Cardiac septum (tissue), 1 donor: ENCODE results near the gene PACS1. TPM values are rescaled to one million over a fixed set of nuclear protein-coding genes. Genes with fewer than 3 reads are reported as not detected.
"Not testable (repeated sequence)": the region's sequence is repeated elsewhere in the genome, so short reads cannot be mapped to it uniquely, and the experiment has no call there.

ENCODE experiments used
- DNase-seq: peaks from one replicate; pipeline ENCODE4 v3.0.0-alpha.2; 2020; ENCODE audit warnings: low spot score
- intact Hi-C: fragments of 100-400 bp; cut with DNase I; formaldehyde crosslinking; loops from one replicate; pipeline ENCODE4 v1.14.0; 2022
- long read RNA-seq: library from polyadenylated mRNA; unstranded; transcript quantifications from one replicate; pipeline ENCODE4 v2.0.0, GENCODE V29; 2021
- total RNA-seq: library from RNA; stranded (reverse); fragmentation: NEBNext Ultra II Directional; extraction: Animal tissue kit (Norgen Biotek cat#: 25700); gene quantifications from one replicate; pipeline ENCODE4 v1.2.1, GENCODE V29; 2021
- donor health status: DM: no; HTN: no; CAD: no.

PACS1 gene
- 115 TPM for total RNA-seq
- long read RNA-seq, full-length matches to known transcripts = 16 of 73 reads
- long read RNA-seq, partial matches to known transcripts = 40 of 73 reads
- long read RNA-seq, other reads (novel, unspliced or antisense) = 17 of 73 reads

DNA sequence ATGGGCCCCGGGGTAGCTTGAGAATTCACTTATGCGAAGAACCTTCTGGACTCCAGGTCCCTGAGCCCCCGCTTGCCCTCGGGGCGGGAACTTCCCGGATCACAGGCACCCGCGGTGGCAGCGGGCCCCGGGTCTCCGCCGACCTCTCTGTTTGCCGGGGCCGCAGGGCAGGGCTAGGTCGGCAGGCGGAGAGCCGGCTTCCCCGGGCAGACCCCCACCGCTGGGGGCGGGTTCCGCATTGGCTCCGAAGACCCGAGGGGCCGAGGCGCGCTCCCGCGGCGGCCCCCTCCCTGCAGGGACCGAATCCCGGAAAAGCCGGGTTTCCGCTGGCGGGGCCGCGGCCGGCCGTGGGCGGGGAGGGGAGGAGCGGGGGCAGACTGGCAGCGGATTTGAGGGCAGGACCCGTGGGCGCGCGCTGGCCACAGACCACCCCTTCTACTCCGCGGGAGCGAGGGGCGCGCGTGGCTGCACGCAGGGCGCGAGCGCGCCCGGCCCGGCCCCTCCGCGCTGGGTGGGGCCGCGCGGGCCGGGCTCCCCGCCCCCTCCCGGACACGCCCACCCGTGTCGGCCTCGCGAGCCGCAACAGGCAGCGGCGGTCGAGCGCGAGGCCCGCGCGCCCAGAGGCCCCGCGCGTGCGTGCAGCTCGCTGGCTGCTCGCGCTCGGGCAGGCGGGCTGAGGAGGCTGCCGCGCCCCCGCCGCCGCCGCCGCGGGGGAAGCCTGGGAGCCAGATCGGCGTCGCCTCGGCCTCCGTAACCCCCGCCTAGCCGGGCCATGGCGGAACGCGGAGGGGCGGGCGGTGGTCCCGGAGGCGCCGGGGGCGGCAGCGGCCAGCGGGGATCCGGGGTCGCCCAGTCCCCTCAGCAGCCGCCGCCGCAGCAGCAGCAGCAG is at the start of gene PACS1:
PACS1 (plus strand) TSS at position 558 of the 889 bp plus-strand sequence; CDS start at position 773, 215 bp downstream.
- intact Hi-C loops = no loop called here
- peak; percentile 93 for DNase-seq

- intact Hi-C loops = no loop called here
- DNase-seq = peak; percentile 82
These were observed 49.3 kb upstream of the PACS1 start for GRCh38 chr11:66020618-66021357.

- intact Hi-C loops = loop anchor here (2.0 kb wide), 1 partner anchor 34 kb away; no protein-coding TSS in a partner anchor
- DNase-seq = peak; percentile 87
These were observed 47.5 kb upstream of the PACS1 start for GRCh38 chr11:66022401-66023185.

DNA sequence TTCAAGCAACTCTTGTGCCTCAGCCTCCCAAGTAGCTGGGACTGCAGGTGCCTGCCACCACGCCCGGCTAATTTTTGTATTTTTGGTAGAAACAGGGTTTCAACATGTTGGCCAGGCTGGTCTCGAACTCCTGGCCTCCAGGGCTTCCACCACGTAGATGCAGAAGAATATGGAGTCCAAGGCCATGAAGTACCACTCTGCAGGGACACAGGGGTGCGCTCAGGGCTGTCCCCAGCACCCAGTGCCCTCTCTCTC is 47.0 kb upstream of the PACS1 start:
- not testable (repeated sequence) for DNase-seq
- intact Hi-C loops = loop anchor here (2.0 kb wide), 1 partner anchor 34 kb away; no protein-coding TSS in a partner anchor

- intact Hi-C loops = no loop called here
- DNase-seq = no peak
These were observed 44.0 kb upstream of the PACS1 start, which contains the start of gene CATSPER1 for GRCh38 chr11:66026017-66026529. Gene CATSPER1 (minus strand): TSS chr11:66026479. CDS start chr11:66026379, 100 bp downstream.

DNA sequence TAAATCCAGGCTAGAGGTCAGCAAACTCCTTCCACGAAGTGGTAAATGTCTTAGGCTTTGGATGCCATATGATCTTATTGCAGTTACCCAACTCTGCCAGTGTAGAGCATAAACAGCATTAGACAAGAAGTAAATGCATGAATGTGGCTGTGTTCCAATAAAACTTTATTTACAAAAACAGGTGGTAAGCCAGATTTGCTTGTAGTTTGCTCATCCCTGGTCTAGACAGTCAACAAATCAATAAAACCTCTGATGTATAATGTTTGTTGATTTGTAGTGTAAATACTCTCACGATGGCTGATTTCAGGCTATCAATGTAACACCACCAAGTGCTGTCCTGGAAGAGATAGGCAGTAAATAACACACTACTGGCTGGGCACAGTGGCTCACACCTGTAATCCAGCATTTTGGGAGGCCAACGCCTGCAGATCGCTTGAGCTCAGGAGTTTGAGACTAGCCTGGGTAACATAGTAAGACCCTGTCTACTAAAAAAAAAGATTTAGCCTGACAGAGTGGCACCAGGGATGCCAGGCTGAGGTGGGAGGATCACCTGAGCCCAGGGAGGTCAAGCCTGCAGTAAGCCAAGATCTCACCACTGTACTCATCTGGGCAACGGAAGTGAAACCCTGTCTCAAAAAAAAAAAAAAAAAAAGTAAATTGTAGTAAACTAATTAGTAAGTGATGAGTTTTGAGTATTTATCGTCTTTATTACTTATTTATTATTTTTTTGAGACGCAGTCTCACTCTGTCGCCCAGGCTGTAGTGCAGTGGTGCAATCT is 36.9 kb upstream of the PACS1 start:
- intact Hi-C loops = no loop called here
- no peak for DNase-seq

DNA sequence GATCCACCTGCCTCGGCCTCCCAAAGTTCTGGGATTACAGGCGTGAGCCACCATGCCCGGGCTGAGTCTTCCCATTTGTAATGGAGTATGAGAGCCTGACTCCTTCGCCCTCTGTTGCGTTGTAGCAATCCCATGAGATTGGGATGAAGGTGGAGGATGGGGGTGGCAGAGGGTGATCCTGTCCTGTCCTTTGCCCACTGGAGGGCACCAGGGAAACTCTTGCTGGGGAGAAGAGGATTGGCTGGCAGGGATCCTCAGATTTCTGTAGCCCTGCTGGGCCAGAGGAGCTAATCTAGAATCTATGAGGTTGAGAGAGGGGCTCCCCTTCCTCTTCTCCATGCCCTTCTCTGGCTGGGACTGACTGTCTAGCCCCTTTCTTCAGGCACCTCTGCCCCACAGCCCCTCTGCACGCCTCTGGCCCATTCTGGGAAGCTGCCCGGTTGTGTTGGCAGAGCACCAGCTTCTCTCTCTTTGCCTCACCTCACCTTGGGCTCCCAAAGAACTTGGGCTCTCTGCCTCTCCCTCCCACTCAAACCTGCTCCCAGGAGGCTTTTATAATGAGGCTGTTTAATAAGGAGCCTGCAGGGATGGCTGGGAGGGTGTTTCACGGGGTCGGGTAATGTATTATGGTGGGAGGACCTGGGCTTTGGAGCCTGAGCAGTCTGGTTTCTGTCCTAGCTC is 34.3 kb upstream of the PACS1 start:
- no peak for DNase-seq
- intact Hi-C loops = no loop called here

GRCh38 chr11:66036334-66036710 is 33.8 kb upstream of the PACS1 start:
- intact Hi-C loops = no loop called here
- DNase-seq = no peak

DNA sequence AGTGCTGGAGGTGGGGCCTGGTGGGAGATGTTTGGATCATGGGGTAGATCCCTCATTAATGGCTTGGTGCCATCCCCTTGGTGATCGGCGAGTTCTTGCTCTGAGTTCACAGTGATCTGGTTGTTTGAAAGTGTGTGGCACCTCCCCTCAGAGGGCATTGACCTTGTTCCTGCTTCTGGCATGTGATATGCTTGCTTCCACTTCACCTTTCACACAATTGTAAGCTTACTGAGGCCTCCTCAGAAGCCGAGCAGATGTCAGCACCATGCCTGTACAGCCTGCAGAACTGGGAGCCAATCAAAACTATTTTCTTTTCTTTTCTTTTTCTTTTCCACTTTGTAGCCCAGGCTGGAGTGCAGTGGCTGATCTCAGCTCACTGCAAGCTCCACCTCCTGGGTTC is 32.7 kb upstream of the PACS1 start:
- DNase-seq = no peak
- intact Hi-C loops = no loop called here

GRCh38 chr11:66039765-66040164 is 30.3 kb upstream of the PACS1 start:
- intact Hi-C loops = no loop called here
- DNase-seq = no peak

GRCh38 chr11:66042227-66042995 is 27.7 kb upstream of the PACS1 start:
- intact Hi-C loops = no loop called here
- DNase-seq = no peak

DNA sequence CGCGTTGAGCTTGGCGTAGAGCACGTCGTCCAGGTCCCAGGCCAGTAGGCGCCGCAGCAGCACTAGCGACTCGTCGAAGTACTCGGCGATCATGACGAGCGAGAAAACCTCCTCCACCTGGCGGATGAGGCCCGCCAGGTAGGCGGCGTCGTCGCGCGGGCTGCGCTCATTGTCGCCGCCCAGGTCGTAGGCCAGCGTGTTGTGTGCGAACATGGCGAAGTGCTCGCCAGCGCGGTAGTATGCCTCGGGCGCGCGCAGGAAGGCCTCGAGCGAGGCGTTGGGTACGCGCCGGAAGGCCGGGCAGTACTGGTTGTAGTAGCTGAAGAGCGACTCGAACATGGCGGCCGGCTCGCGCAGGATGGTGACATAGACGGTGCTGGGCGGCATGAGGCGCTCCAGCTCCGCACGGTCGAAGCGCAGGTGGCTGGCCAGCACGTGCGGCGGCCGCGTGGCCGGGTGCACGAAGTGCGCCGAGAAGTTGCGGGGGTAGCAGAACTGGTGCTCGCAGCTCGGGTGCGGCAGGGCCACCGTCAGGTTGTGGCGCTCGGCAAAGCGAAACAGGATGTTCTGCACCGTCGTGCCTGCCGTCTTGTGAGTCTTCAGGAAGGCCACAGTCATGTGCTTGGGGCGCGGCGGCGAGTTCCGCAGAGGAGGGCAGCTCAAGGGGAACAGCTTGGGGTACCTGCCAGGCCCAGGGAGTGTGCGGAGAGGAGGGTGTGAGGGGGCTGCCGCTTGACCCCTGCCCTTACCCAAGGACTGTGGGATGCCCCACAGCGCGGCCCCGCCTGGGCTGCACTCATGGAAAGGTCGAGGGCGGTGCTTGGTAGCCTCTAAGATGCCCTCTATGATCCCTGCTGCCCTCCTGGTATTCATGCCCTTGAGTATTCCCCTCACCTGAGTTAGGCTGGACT is 26.8 kb upstream of the PACS1 start:
- intact Hi-C loops = no loop called here
- no peak for DNase-seq

GRCh38 chr11:66044757-66045156 is 25.3 kb upstream of the PACS1 start:
- DNase-seq = no peak
- intact Hi-C loops = no loop called here

- intact Hi-C loops = no loop called here
- peak; percentile 88 for DNase-seq
These were observed 24.9 kb upstream of the PACS1 start for GRCh38 chr11:66045177-66045639.

DNA sequence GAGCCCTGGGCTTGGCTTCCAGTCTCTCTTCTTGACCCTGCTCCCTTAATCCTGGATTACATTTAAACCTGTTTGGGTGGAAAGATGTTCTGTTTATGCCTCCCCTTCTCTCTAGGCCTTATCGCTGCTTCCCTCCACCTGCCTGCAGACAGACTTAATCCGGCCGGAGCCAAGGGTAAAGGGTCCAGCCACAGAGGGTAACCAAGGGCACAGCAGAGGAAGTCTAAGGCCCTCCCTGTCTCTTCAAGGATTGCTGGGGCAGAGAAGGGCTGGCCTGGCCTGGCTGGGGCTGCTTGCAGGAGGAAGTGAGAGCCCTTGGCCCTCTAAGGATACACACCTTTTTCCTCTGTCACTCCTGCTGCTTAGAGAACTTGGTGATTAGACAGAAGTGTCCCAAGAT is 23.2 kb upstream of the PACS1 start:
- intact Hi-C loops = no loop called here
- DNase-seq = no peak

- DNase-seq = no peak
- intact Hi-C loops = no loop called here
These were observed 22.3 kb upstream of the PACS1 start for GRCh38 chr11:66047541-66048365.
